ENCODE results near the gene ARPP19.

ARPP19 gene

GRCh38 chr15:52509500-52510245, 59.2 kb downstream of the ARPP19 start:
- no peak for DNase-seq

- DNase-seq: no peak
Measured at GRCh38 chr15:52506549-52506948, 62.3 kb downstream of the ARPP19 start.

- DNase-seq: no peak
Measured at GRCh38 chr15:52505151-52505550, 63.7 kb downstream of the ARPP19 start.

GRCh38 chr15:52503788-52504496, 64.9 kb downstream of the ARPP19 start:
- DNase-seq: no peak

GRCh38 chr15:52502608-52503007, 66.2 kb downstream of the ARPP19 start:
- no peak for DNase-seq

GRCh38 chr15:52499506-52499905, 69.3 kb downstream of the ARPP19 start:
- DNase-seq: no peak

GRCh38 chr15:52498706-52499105, 70.1 kb downstream of the ARPP19 start:
- no peak for DNase-seq
